Esophagus (tissue), 2 donors: ENCODE data around the gene SMPD4. TPM values are rescaled to one million over a fixed set of nuclear protein-coding genes. Genes with fewer than 3 reads are reported as not detected.
"Not testable (repeated sequence)": the region's sequence is repeated elsewhere in the genome, so short reads cannot be mapped to it uniquely, and the experiment has no call there.

Experiments used
- H3K27ac ChIP-seq, 2 donors: one replicate each; pipeline ENCODE4 v1.5.1; 2013; ENCODE audit warnings: low read depth in 2 of 2, mild to moderate bottlenecking in 2 of 2, inconsistent platforms in 1 of 2, low read length in 1 of 2, moderate library complexity in 1 of 2
- H3K27me3 ChIP-seq, 2 donors: one replicate each; pipeline ENCODE4 v1.6.1; 2013; ENCODE audit warnings: low read length in 2 of 2, control low read depth in 1 of 2, mild to moderate bottlenecking in 1 of 2; ENCODE audit not compliant: insufficient read depth in 2 of 2, control insufficient read depth in 1 of 2
- H3K36me3 ChIP-seq, 2 donors: one replicate each; pipeline ENCODE4 v1.6.1; 2013; ENCODE audit warnings: low read length in 1 of 2; ENCODE audit not compliant: control insufficient read depth in 2 of 2, insufficient read depth in 2 of 2
- H3K4me1 ChIP-seq, 2 donors: one replicate each; pipeline ENCODE4 v1.6.1; 2013; ENCODE audit warnings: low read length in 1 of 2; ENCODE audit not compliant: control insufficient read depth in 2 of 2, insufficient read depth in 2 of 2
- H3K4me3 ChIP-seq, 2 donors: one replicate each; pipeline ENCODE4 v1.5.1; 2013; ENCODE audit warnings: low read length in 2 of 2, mild to moderate bottlenecking in 2 of 2, low read depth in 1 of 2, moderate library complexity in 1 of 2
- H3K9me3 ChIP-seq, 2 donors: one replicate each; pipeline ENCODE4 v1.6.1; 2013; ENCODE audit warnings: mild to moderate bottlenecking in 2 of 2, low read depth in 1 of 2, low read length in 1 of 2, moderate library complexity in 1 of 2; ENCODE audit not compliant: control insufficient read depth in 2 of 2, insufficient read depth in 1 of 2
- WGBS, 2 donors: extraction: QIAGEN DNeasy Blood & Tissue Kit; methylation state at CpG; one replicate each; pipeline ENCODE4 v1.1.7; 2013; 5-methylcytosine and 5-hydroxymethylcytosine counted together
- polyA plus RNA-seq, 2 donors: library from polyadenylated mRNA; stranded (reverse); fragments of 200-250 nt; gene quantifications; one replicate each; pipeline ENCODE4 v1.2.3, GENCODE V29; 2013
- donor health status: healthy with polysubstance abuse.
- donor health status: Bipolar disorder and iron deficiency.

The SMPD4 gene
- polyA plus RNA-seq, 2 donors = 29.7 to 32.2 TPM

GRCh38 chr2:130153721-130154422, 27.5 kb downstream of the SMPD4 start:
- H3K36me3 ChIP-seq = peaks cover 10 to 33% of the 10 kb centered on the region in 2 donors
- not testable (repeated sequence) for H3K4me1 ChIP-seq, H3K9me3 ChIP-seq, H3K27ac ChIP-seq, H3K4me3 ChIP-seq, H3K27me3 ChIP-seq
- WGBS, 2 donors = 90 to 94% methylated on average over 21 to 23 of the region's 23 CpGs

GRCh38 chr2:130152816-130153595, 28.4 kb downstream of the SMPD4 start:
- H3K4me1 ChIP-seq = no peaks in the 10 kb centered on the region
- no peak overlapping the region for H3K27ac ChIP-seq
- WGBS, 2 donors = 87 to 92% methylated on average over 21 to 25 of the region's 25 CpGs
- no peak overlapping the region for H3K4me3 ChIP-seq
- no peaks in the 10 kb centered on the region for H3K27me3 ChIP-seq
- H3K36me3 ChIP-seq = peaks cover 10 to 31% of the 10 kb centered on the region in 2 donors
- H3K9me3 ChIP-seq = no peaks in the 10 kb centered on the region

- H3K9me3 ChIP-seq, H3K27me3 ChIP-seq, H3K4me3 ChIP-seq, H3K4me1 ChIP-seq, H3K27ac ChIP-seq: not testable (repeated sequence)
- WGBS, 2 donors = 90 to 91% methylated on average over 16 to 27 of the region's 27 CpGs
- peaks cover 10 to 31% of the 10 kb centered on the region in 2 donors for H3K36me3 ChIP-seq
Measured at GRCh38 chr2:130152136-130152815, 29.1 kb downstream of the SMPD4 start.

- H3K4me1 ChIP-seq, H3K27ac ChIP-seq, H3K9me3 ChIP-seq, H3K4me3 ChIP-seq, H3K27me3 ChIP-seq: not testable (repeated sequence)
- H3K36me3 ChIP-seq = peaks cover 10 to 31% of the 10 kb centered on the region in 2 donors
- WGBS, 2 donors = 58 to 62% methylated on average over 5 of the region's 5 CpGs
Measured at GRCh38 chr2:130151145-130151512, 30.3 kb downstream of the SMPD4 start.

- H3K27me3 ChIP-seq = no peaks in the 10 kb centered on the region
- no peak overlapping the region for H3K4me3 ChIP-seq
- WGBS, 2 donors = 88% methylated on average over 23 of the region's 23 CpGs
- H3K36me3 ChIP-seq = peaks cover 10 to 30% of the 10 kb centered on the region in 2 donors
- H3K9me3 ChIP-seq = no peaks in the 10 kb centered on the region
- no peaks in the 10 kb centered on the region for H3K4me1 ChIP-seq
- H3K27ac ChIP-seq = no peak overlapping the region
Measured at GRCh38 chr2:130150181-130151144, 30.9 kb downstream of the SMPD4 start.

GRCh38 chr2:130148515-130148914, 32.9 kb downstream of the SMPD4 start:
- not testable (repeated sequence) for H3K27me3 ChIP-seq, H3K9me3 ChIP-seq, H3K4me1 ChIP-seq, H3K4me3 ChIP-seq, H3K27ac ChIP-seq
- WGBS, 2 donors = 51 to 53% methylated on average over 6 of the region's 6 CpGs
- peaks cover 10 to 14% of the 10 kb centered on the region in 2 donors for H3K36me3 ChIP-seq

GRCh38 chr2:130145006-130145414, 36.4 kb downstream of the SMPD4 start, which contains the start of gene CCDC74B:
Gene CCDC74B (minus strand): TSS chr2:130145112. CDS start chr2:130144996, 116 bp downstream.
- not testable (repeated sequence) for H3K27ac ChIP-seq, H3K4me1 ChIP-seq, H3K36me3 ChIP-seq, H3K27me3 ChIP-seq, H3K9me3 ChIP-seq
- WGBS, 2 donors = 5 to 7% methylated on average over 27 to 30 of the region's 30 CpGs
- peak within 1 kb of the TSS in 1 of 2 donors; percentile 21 for H3K4me3 ChIP-seq

GRCh38 chr2:130143266-130144039, 37.9 kb downstream of the SMPD4 start:
- H3K9me3 ChIP-seq, H3K27me3 ChIP-seq, H3K4me1 ChIP-seq, H3K4me3 ChIP-seq, H3K27ac ChIP-seq, H3K36me3 ChIP-seq: not testable (repeated sequence)
- WGBS, 2 donors = 44 to 59% methylated on average over 14 to 21 of the region's 28 CpGs
